GM21529 (cell line): ENCODE results near the gene SHC3.

Experiments
- ATAC-seq: cut with Tn5 transposase; IDR thresholded peaks from one replicate; pipeline ENCODE4 v1.9.1; 2021; ENCODE audit not compliant: unreplicated experiment

The SHC3 gene

GRCh38 chr9:89059925-89060506, 118.6 kb downstream of the SHC3 start:
- no peak for ATAC-seq

GRCh38 chr9:89058906-89059305, 119.7 kb downstream of the SHC3 start:
- no peak for ATAC-seq

GRCh38 chr9:89054865-89055495, 123.6 kb downstream of the SHC3 start:
- ATAC-seq = no peak

GRCh38 chr9:89053301-89053700, 125.3 kb downstream of the SHC3 start:
- ATAC-seq = no peak

- no peak for ATAC-seq
Observed at GRCh38 chr9:89052470-89053097, 126.0 kb downstream of the SHC3 start.

- ATAC-seq = no peak
Observed at GRCh38 chr9:89051421-89052025, 127.1 kb downstream of the SHC3 start.

GRCh38 chr9:89049646-89050045, 129.0 kb downstream of the SHC3 start:
- ATAC-seq = no peak

- no peak for ATAC-seq
Observed at GRCh38 chr9:89048616-89049015, 130.0 kb downstream of the SHC3 start.

- no peak for ATAC-seq
Observed at GRCh38 chr9:89047667-89048066, 131.0 kb downstream of the SHC3 start.

- ATAC-seq = no peak
Observed at GRCh38 chr9:89046832-89047231, 131.8 kb downstream of the SHC3 start.

GRCh38 chr9:89044881-89045280, 133.7 kb downstream of the SHC3 start:
- no peak for ATAC-seq

GRCh38 chr9:89044104-89044503, 134.5 kb downstream of the SHC3 start:
- ATAC-seq = no peak

- no peak for ATAC-seq
Observed at GRCh38 chr9:89042984-89043383, 135.6 kb downstream of the SHC3 start.

GRCh38 chr9:89039664-89040063, 139.0 kb downstream of the SHC3 start:
- ATAC-seq = no peak

GRCh38 chr9:89039104-89039465, 139.5 kb downstream of the SHC3 start:
- no peak for ATAC-seq

GRCh38 chr9:89038382-89039103, 140.1 kb downstream of the SHC3 start:
- ATAC-seq = no peak

- ATAC-seq = no peak
Observed at GRCh38 chr9:89037891-89038290, 140.7 kb downstream of the SHC3 start.

- no peak for ATAC-seq
Observed at GRCh38 chr9:89037346-89037745, 141.3 kb downstream of the SHC3 start.

- no peak for ATAC-seq
Observed at GRCh38 chr9:89036891-89037290, 141.7 kb downstream of the SHC3 start.

GRCh38 chr9:89036383-89036782, 142.2 kb downstream of the SHC3 start:
- ATAC-seq = no peak

GRCh38 chr9:89032661-89033060, 146.0 kb downstream of the SHC3 start:
- ATAC-seq = no peak

- no peak for ATAC-seq
Observed at GRCh38 chr9:89032173-89032572, 146.4 kb downstream of the SHC3 start.
